Measurements from ENCODE around the gene FLNC. TPM values are rescaled to one million over a fixed set of nuclear protein-coding genes. Genes with fewer than 3 reads are reported as not detected.
A peak's percentile ranks its signal among the peaks of the same experiment; 100 is the strongest.

FLNC gene
- total and polyA plus RNA-seq, 8 donors = 14.3 to 34.7 (median 23.6) TPM

DNA sequence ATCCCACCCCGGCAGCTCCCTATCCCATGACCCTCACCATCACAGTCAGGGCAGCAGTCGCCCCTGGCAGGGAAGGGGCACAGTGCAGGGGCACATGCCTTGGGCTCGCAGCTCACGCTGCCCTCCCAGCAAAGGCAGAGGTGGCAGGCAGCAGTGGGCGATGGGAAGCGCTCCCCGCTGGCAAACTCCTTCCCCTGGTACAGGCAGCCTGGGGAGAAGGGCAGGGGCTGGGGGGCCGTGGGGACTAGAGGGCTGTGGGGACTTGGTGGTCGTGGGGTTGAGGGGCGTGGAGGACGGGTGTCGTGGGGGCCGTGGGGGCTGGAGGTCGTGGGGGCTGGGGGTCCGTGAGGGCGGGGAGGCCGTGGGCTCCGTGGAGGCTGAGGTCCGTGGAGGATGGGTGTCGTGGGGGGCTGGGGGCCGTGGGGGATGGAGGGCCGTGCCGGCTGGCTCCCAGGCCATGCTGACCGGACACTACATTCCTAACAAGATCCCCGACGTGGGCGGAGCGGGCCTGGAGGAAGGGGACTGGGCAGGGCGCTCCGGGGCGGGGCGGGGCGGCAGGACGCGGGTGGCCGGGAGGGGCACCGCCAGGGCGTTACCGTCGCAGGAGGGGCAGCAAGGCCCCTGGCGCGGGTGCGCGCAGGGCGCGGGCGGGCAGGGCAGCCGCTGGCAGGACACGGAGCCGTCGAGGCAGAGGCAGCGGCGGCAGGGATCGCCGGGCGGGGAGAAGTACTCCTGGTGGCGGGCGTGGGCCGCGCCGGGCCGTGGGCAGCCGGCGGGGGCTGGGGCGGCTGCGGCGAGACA is 60.3 kb downstream of the FLNC start:
- H3K27me3 ChIP-seq = peaks cover 0 to 65% of the 10 kb centered on the region in 2 donors
- H3K36me3 ChIP-seq = no peaks in the 10 kb centered on the region
- no peaks in the 10 kb centered on the region for H3K9me3 ChIP-seq
- ATAC-seq = peak; percentile 55
- no peak overlapping the region for H3K27ac ChIP-seq
- H3K4me1 ChIP-seq = peaks cover 0 to 8% of the 10 kb centered on the region in 2 donors
- peak in 1 of 4 donors; percentile 86 for DNase-seq
- TF ChIP-seq, protein P1, sequence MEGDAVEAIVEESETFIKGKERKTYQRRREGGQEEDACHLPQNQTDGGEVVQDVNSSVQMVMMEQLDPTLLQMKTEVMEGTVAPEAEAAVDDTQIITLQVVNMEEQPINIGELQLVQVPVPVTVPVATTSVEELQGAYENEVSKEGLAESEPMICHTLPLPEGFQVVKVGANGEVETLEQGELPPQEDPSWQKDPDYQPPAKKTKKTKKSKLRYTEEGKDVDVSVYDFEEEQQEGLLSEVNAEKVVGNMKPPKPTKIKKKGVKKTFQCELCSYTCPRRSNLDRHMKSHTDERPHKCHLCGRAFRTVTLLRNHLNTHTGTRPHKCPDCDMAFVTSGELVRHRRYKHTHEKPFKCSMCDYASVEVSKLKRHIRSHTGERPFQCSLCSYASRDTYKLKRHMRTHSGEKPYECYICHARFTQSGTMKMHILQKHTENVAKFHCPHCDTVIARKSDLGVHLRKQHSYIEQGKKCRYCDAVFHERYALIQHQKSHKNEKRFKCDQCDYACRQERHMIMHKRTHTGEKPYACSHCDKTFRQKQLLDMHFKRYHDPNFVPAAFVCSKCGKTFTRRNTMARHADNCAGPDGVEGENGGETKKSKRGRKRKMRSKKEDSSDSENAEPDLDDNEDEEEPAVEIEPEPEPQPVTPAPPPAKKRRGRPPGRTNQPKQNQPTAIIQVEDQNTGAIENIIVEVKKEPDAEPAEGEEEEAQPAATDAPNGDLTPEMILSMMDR (IDR thresholded peaks at IDR 0.05) = no peak
- peak overlapping the region in 1 of 2 donors; percentile 25 for H3K4me3 ChIP-seq
- intact Hi-C loops (cut with DNase I) = no loop called here

DNA sequence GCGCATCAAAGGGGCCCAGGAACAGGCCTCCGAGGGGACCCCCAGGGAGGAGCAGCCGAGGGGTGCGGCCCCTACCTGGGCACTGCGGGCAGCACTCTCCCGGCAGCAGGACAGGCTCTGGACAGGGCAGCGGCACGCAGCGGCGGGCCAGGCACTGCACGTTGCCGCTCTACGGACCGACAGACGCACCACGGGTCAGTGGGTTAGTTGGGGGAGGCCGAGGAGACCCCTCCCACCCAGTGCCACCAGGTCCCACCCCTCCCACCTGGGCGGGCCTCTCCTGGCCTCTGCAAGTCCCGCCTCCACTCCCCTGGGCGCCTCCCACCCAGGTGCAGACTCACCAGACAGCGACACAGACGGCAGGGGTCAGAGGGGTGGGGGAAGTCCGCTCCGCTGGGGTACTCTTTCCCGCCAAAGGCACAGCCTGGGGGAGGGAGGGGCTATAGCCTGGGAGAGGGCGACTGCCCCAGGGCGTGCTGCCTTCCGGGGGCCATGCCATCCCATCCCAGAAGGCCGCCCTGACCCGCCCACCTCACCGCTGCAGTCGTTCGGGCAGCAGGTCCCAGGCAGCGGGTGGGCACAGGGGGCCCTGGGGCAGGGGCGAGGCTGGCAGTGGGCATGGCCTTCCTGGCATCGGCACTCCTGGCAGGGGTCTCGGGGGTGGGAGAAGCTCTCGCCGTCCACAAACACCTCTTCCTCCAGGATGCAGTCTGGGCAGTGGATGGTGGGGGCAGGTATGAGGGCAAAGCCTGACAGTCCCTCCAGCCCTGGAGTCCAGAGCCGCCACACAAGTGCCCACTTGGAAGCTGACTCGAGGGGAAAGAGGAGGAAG is 61.1 kb downstream of the FLNC start:
- peak overlapping the region in 1 of 2 donors; percentile 25 for H3K4me3 ChIP-seq
- peaks cover 0 to 57% of the 10 kb centered on the region in 2 donors for H3K27me3 ChIP-seq
- H3K4me1 ChIP-seq = peaks cover 0 to 8% of the 10 kb centered on the region in 2 donors
- H3K36me3 ChIP-seq = no peaks in the 10 kb centered on the region
- DNase-seq (no peak), ATAC-seq (peak; percentile 24)
- intact Hi-C loops (cut with DNase I) = no loop called here
- TF ChIP-seq, protein P1 (IDR thresholded peaks at IDR 0.05) = no peak
- no peak overlapping the region for H3K27ac ChIP-seq
- no peaks in the 10 kb centered on the region for H3K9me3 ChIP-seq

DNA sequence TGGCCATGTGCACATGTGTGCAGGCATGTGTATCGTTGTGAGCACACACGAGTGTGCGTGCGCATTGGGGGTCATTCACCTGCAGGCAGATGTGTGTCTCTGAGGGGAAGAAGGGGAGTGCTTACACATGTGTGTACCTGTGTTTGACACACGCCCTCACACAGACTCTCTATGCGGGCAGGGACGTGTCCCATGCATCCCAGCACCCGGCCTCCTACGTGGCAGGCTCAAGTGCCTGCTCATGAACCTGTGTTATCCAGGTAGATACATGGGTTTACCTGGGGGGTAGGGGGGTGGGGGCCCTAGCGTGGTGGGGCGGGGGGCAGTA is 61.7 kb downstream of the FLNC start:
- Histone ChIP-seq H3K4me3 (no peak overlapping the region), H3K9me3 (no peaks in the 10 kb centered on the region), H3K36me3 (no peaks in the 10 kb centered on the region), H3K4me1 (peaks cover 0 to 8% of the 10 kb centered on the region in 2 donors), H3K27ac (no peak overlapping the region), H3K27me3 (peaks cover 0 to 51% of the 10 kb centered on the region in 2 donors)
- intact Hi-C loops (cut with DNase I) = no loop called here
- TF ChIP-seq, protein P1 (IDR thresholded peaks at IDR 0.05) = no peak
- no peak for ATAC-seq
- DNase-seq = no peak

DNA sequence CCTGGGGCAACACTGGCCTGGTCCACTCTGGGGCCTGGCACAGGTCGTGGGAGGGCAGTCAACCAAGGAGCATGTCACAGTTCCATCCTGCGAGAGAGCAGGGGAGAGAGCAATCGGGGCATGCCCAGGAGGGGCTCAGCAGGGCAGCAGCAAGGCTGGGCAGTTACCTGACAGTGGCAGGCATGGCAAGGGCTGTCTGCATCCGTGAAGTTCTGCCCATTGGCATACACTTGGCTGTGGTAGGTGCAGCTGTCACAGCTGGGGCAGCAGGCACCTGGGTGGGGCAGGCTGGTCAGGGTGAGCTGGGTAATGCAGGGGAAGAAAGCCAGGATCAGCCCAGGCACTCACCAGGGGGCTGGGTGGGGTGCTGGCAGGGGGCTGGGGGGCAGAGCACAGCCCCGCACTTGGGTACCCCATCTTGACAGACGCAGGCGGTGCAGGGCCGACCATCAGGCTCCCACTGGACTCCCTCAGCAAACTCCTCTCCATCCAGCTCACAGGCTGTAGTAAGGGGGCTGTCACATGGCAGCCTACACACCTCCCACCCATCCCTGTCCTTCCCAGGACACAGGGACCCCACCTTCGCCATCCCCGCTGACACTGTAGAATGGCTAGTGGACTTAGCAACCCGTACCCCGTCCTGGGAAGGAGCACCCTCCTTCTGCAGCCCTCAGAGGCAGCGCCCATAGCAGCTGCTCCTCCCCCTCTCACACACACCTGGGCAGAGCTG is 62.5 kb downstream of the FLNC start:
- Histone ChIP-seq H3K4me3 (no peak overlapping the region), H3K27me3 (peaks cover 0 to 49% of the 10 kb centered on the region in 2 donors), H3K27ac (no peak overlapping the region), H3K9me3 (no peaks in the 10 kb centered on the region), H3K36me3 (no peaks in the 10 kb centered on the region), H3K4me1 (peaks cover 0 to 8% of the 10 kb centered on the region in 2 donors)
- DNase-seq (no peak), ATAC-seq (no peak)
- intact Hi-C loops (cut with DNase I) = no loop called here
- TF ChIP-seq, protein P1 (IDR thresholded peaks at IDR 0.05) = no peak
